Left renal cortex interstitium (tissue), 4 donors: ENCODE data around the gene TNFAIP8L1. TPM values are rescaled to one million over a fixed set of nuclear protein-coding genes. Genes with fewer than 3 reads are reported as not detected.

Experiments used
- DNase-seq, 4 donors: peaks; one replicate each; pipeline ENCODE4 v3.0.0-alpha.2; 2013; ENCODE audit warnings: low read depth in 4 of 4, low spot score in 2 of 4, missing footprints in 1 of 4
- polyA plus RNA-seq, 4 donors: library from polyadenylated mRNA; unstranded; fragments of 120-200 nt; gene quantifications; one replicate each; pipeline ENCODE4 v1.2.1, GENCODE V29; 2013; ENCODE audit not compliant: insufficient read length in 4 of 4

The TNFAIP8L1 gene
- polyA plus RNA-seq, 4 donors: 12.8 to 15.1 (median 13.4) TPM

DNA sequence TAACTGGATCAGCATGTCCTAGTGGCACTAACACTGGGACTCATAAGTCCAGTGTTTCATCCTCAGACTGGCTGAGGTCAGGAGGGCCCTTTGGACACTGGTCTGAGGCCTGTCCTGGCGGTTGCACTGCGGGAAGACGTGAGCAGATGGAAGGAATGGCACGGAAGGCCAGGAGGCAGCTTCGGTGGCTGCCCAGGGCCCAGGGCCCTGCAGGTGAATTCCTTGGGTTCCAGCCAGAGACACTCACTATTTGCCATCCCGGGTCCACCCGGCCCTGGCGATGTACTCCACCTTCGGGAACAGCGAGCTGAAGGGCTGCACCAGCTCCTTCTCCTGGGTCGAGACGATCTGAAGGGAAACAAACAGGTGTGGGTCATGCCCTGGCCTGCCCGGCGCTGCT, 58.0 kb downstream of the TNFAIP8L1 start:
- no peak for DNase-seq

DNA sequence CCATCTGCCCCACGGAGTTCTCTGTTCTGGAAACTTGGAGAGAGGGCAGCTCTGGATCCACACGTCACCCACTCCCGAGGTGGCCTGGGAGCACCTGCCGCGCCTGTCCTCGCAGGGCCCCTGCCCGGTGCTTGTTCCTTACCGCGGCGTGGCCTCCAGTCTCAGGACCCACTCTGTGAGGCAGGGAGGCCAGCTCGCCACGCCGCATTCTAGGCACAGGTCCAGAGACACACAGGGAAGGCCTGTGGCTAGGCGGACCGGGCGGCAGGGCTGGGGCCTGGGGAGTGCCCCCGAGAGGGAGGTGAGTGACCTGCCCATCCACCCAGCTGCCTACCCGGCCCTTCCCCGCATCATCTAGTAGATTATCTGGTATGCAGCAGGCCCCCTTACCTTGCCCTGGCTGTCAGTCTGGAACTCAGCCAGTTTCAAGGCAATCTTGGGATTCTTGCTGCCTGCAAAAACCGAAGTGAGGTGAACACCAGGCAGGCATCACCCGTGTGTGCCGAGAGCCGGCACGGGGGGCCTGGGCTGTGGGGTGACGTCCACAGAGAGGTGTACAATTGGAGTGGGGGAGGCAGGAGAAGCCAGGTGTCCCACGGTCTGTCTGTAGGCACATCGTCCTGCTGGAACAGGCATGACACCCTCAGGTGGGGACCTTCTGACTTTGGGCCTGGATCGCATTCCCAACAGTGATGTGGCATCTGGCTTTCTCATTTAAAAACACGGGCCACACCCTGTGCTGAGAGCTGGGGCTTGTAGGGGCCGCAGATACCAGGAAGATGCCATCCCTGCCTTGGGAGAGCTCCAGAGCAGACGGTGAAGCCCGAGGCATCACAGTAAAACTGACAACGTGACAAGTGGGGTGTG, 60.7 kb downstream of the TNFAIP8L1 start:
- no peak for DNase-seq

DNA sequence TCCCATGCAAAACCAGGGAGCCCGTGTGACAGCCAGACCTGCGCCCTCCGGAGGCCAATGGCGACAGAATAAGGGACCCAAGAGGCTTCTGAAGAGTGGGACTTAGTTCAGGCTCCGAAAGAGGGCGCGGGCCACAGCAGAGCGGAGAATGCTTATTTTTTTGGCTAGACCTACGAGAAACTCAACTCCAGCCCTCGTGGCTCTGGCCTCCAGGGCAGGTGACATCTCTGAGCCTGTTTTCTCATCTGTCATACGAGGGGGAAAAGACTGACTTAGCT, 61.3 kb downstream of the TNFAIP8L1 start:
- no peak for DNase-seq

DNA sequence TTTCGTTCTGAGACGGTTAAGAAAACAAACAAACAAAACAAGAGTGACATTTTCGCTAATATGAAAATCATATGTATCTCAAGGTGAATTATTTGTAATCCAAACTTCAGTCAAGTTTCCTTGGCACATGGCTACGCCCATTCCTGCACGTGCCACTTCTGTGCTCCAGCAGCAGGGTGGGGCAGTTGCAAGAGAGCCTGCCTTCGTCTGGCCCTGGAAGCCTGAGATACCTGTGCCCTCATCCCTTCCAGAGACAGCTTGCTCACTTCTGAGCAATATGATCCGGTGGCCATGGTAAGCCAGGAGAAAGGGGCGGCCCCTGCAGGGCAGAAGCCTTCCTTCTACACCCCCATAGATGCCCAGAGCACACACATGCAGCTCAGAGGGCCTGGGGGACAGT, 62.2 kb downstream of the TNFAIP8L1 start:
- no peak for DNase-seq

DNA sequence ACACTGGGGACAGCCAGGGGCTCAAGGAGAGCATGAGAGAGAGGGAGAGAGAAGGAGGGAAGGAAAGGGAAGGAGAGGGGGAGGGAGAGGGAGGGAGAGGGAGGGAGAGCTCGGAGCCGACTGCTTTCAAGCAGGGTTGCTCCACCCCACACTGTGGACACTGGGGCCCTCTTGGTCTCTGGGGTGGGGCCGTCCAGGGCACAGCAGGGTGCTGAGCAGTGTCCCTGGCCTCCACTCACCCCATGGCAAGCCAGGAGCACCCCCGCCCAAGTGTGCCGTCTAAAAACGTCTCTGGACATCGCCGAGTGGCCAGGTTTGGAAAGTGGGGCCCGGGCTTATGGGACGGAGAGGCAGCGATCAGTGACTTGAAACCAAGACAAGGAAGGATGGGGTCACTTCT, 63.4 kb downstream of the TNFAIP8L1 start:
- no peak for DNase-seq

DNA sequence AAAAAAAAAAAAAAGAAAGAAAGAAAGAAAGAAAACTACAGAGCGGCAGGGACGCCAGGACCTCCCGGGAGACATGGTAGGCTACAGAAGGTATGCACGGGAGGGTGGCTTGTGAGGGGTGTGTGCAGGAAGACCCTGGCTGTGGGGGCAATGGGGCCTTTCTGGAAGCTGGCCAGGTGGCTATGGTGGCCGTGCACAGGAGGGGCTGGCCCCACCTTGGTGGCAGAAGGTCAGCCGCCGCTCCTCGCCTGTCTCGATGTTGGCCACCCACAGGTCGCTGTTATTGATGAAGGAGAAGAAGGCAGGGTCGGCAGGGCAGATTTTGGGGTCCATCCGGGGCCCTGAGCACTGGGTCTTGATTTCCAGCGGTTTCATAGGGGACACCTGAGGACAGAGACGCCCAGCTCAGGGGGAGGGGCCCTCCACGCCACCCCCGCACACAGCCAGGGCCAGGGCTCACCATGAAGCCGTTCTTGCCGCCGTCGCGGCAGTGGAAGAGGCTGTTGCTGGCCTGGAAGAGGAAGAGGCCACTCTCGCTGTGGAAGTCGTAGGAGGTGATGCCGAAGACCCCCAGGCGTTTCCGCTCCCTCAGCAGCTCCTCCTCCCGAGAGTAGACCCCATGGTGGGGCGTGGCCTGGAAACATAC, 64.5 kb downstream of the TNFAIP8L1 start:
- no peak for DNase-seq

DNA sequence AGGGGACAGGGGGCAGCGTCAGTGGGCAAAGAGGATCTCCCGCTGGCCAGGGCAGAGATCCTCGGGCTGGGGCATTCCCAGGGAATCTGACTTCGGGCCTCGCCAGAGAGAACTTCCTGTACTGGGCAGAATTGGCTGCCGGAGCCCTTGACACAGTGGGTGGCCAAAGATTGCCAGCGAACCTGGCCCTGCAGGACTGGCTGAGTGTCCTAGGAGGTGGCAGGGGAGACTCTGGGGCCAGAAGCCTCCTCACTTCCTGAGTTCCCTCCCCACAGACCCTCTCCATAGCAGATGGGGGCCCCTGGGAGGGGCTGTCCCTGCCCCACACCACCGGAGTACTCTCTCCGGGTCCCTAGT, 65.0 kb downstream of the TNFAIP8L1 start:
- no peak for DNase-seq

Other genes starting within 250 kb of the TNFAIP8L1 start
- 10 to 100 TPM; 51.5 to 82.9 (median 75.5) TPM for gene SH3GL1, start 239.0 kb upstream of the TNFAIP8L1 start, polyA plus RNA-seq
- 10 to 100 TPM; 19.8 to 28.9 (median 22.3) TPM for gene CHAF1A, start 236.9 kb upstream of the TNFAIP8L1 start, polyA plus RNA-seq
- gene UBXN6, start 181.7 kb upstream of the TNFAIP8L1 start, polyA plus RNA-seq: 100 to 1,000 TPM in 2 of 4 donors, 10 to 100 TPM in 2; 84.2 to 129 (median 112) TPM
- 10 to 100 TPM; 61.5 to 96.9 (median 89.2) TPM for gene HDGFL2, start 167.2 kb upstream of the TNFAIP8L1 start, polyA plus RNA-seq
- gene PLIN4, start 121.0 kb upstream of the TNFAIP8L1 start, polyA plus RNA-seq: 1 to 10 TPM in 2 of 4 donors, under 1 TPM in 2; 0.48 to 2.2 (median 1.1) TPM
- gene PLIN5, start 104.3 kb upstream of the TNFAIP8L1 start, polyA plus RNA-seq: 10 to 100 TPM in 1 of 4 donors, 1 to 10 TPM in 3; 2.6 to 12.3 (median 5.4) TPM
- gene LRG1, start 99.5 kb upstream of the TNFAIP8L1 start, polyA plus RNA-seq: 1 to 10 TPM in 2 of 4 donors, under 1 TPM in 2; 0.68 to 1.5 (median 1.2) TPM
- gene SEMA6B, start 79.8 kb upstream of the TNFAIP8L1 start, polyA plus RNA-seq: 1 to 10 TPM; 2.4 to 4.0 (median 2.9) TPM
- gene MYDGF, start 30.8 kb downstream of the TNFAIP8L1 start, polyA plus RNA-seq: 100 to 1,000 TPM in 1 of 4 donors, 10 to 100 TPM in 3; 71.6 to 103 (median 75.3) TPM
- gene DPP9, start 84.3 kb downstream of the TNFAIP8L1 start, polyA plus RNA-seq: 10 to 100 TPM; 19.5 to 32.9 (median 26.1) TPM
- 1 to 10 TPM; 1.4 to 3.3 (median 2.2) TPM for gene FEM1A, start 152.2 kb downstream of the TNFAIP8L1 start, polyA plus RNA-seq
- 1 to 10 TPM; 5.2 to 8.3 (median 6.3) TPM for gene TICAM1, start 192.2 kb downstream of the TNFAIP8L1 start, polyA plus RNA-seq
- gene PLIN3, start 228.2 kb downstream of the TNFAIP8L1 start, polyA plus RNA-seq: 10 to 100 TPM; 38.6 to 57.9 (median 53.3) TPM